Measurements from ENCODE around the gene LZTR1. TPM values are rescaled to one million over a fixed set of nuclear protein-coding genes. Genes with fewer than 3 reads are reported as not detected.

The LZTR1 gene
- total and polyA plus RNA-seq, 2 of the 8 experiments (the other 6 are each of a cell fraction or from before 2014, with no cell fraction given): 22.3 to 31.0 TPM

DNA sequence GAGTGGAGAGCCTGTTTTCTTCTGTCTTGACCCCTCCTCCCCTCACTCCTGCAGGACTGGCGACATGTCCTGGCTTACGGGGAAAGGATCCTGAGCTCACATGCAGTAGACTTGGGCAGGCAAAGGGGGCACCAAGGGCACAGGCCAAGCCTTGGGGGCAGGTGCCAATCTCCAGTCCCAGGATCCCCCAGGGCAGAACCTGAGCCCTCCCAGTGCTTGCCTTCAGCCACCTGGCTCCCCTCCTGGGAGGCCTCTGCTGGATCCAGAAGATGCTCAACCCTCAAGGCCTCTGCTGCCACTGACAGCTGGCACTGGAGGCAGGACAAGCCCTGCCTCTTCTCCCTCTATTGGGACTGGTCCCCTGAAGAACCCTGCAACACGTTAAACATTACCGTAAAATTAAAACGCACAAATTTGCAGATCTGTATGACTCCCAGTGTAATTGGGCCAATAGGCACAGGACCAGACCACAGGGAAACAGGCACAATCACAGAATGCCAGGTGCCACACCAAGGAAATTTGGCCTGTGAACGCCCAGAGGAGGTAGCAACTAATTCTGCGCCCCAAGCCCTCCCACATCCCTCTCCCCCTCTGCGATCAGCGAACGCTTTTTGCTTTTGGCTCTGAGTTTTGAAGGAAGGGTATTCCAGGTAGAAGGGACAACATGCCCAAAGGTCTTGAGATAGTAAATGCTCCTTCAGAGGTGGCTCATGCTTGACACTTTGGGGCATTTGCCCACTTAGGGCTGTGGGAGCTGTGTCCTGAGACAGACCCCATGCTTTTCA lies 967 bp upstream of the LZTR1 start:
- no peak overlapping the region for H2BK20ac ChIP-seq (ENCODE audit: low read length)
- peak overlapping the region; percentile 36 for H2BK120ac ChIP-seq (replicated peaks; ENCODE audit: low read depth, low read length)
- no peak overlapping the region for H2AFZ ChIP-seq (ENCODE audit: low read length)
- no peak overlapping the region for H2BK12ac ChIP-seq (ENCODE audit: low read depth, low read length)
- H3K27me3 ChIP-seq (replicated peaks in 1 of 4; ENCODE audit: control insufficient read depth in 3 of 4, extremely low read depth in 1 of 4, insufficient read depth in 3 of 4, low read length in 3 of 4): peaks cover 0 to 14% (median 7%) of the 10 kb centered on the region in 4 experiments; a peak in 5 of 7 replicates
- no peak for FAIRE-seq
- peak overlapping the region; percentile 26 to 86 (median 74) for H3K4me3 ChIP-seq (ENCODE audit: extremely low read depth in 1 of 4, insufficient read depth in 2 of 4, low read depth in 3 of 4, low read length in 4 of 4)
- H3K4ac ChIP-seq (replicated peaks; ENCODE audit: insufficient read length, low read depth, low read length): peak overlapping the region; percentile 24
- WGBS, 2 experiments (ENCODE audit: extremely low coverage in 1 of 2, insufficient coverage in 1 of 2, insufficient read length in 1 of 2, insufficient replicate concordance in 2 of 2, low coverage in 1 of 2, low lambda C conversion rate in 2 of 2, missing lambda C conversion rate in 1 of 2): 74% methylated on average over 10 of the region's 10 CpGs; no CpG with 5 or more reads in 1 of the 2 experiments
- peak overlapping the region; percentile 8; the same call in 1 of the 2 replicates for H2AK5ac ChIP-seq (ENCODE audit: low read depth, low read length)
- H4K20me1 ChIP-seq (replicated peaks in 1 of 2; ENCODE audit: control insufficient read depth in 1 of 2, insufficient read depth in 2 of 2, low read length in 2 of 2): peaks cover 0 to 3% of the 10 kb centered on the region in 2 experiments
- no peak overlapping the region; the same call in none of the 2 replicates for H4K8ac ChIP-seq (ENCODE audit: extremely low read depth, insufficient read depth, low read length)
- ChIA-PET POLR2A (ENCODE audit: partially characterized antibody) (interaction anchor here (1.1 to 4.6 kb wide), 10 partner anchors 8 to 32 kb away, joined by 3 to 45 read pairs (median 6); partner anchors contain the start of gene THAP7), CTCF (ENCODE audit: partially characterized antibody) (interaction anchor here (0.8 to 2.5 kb wide), 8 partner anchors 10 to 176 kb away, joined by 3 to 10 read pairs (median 4); partner anchors contain the start of genes P2RX6 and THAP7)
- peak overlapping the region; percentile 47 for H3K56ac ChIP-seq (replicated peaks; ENCODE audit: insufficient read length, low read depth, low read length)
- no peaks in the 10 kb centered on the region for H3K36me3 ChIP-seq (ENCODE audit: control insufficient read depth in 2 of 4, insufficient read depth in 4 of 4, low read length in 3 of 4)
- no peak for DNase-seq (ENCODE audit: low read depth in 1 of 2, low spot score in 2 of 2)
- H3K4me2 ChIP-seq (ENCODE audit: insufficient read depth in 1 of 2, low read depth in 2 of 2, low read length in 2 of 2): peak overlapping the region; percentile 50 to 92
- H2BK5ac ChIP-seq (ENCODE audit: low read depth, low read length): no peak overlapping the region
- H3K79me1 ChIP-seq (ENCODE audit: low read depth, low read length): no peaks in the 10 kb centered on the region
- no peak overlapping the region for H3K14ac ChIP-seq (ENCODE audit: insufficient read length)
- peaks cover 8% of the 10 kb centered on the region for H3K23me2 ChIP-seq (ENCODE audit: low read depth, low read length)
- H2BK15ac ChIP-seq (ENCODE audit: low read length): no peak overlapping the region
- H4K91ac ChIP-seq (replicated peaks; ENCODE audit: insufficient read length, low read length): peak overlapping the region; percentile 15
- peak overlapping the region in 3 of 4 experiments; percentile 7 to 85 (median 78); a peak in 2 of 7 replicates for H3K9ac ChIP-seq (replicated peaks in 1 of 4; ENCODE audit: extremely low read depth in 1 of 4, low read depth in 3 of 4, low read length in 3 of 4)
- peaks cover 11 to 17% of the 10 kb centered on the region in 2 experiments for H3K9me3 ChIP-seq (ENCODE audit: insufficient read depth in 2 of 2, low read depth in 1 of 2, low read length in 1 of 2)
- peak overlapping the region; percentile 79 for H4K5ac ChIP-seq (ENCODE audit: insufficient read length, low read depth, low read length)
- 0 out of 2 replicates have a peak overlapping the region, but pooled peaks have one; percentile 51 for H3K18ac ChIP-seq (ENCODE audit: extremely low read depth, low read length)
- no peaks in the 10 kb centered on the region for H3K79me2 ChIP-seq (ENCODE audit: control insufficient read depth in 1 of 2, insufficient read depth in 2 of 2, low read length in 2 of 2)
- H3K23ac ChIP-seq (ENCODE audit: insufficient read length): no peak overlapping the region
- H3K27ac ChIP-seq (ENCODE audit: low read depth, low read length): no peak overlapping the region
- H3K4me1 ChIP-seq (replicated peaks in 1 of 4; ENCODE audit: control insufficient read depth in 3 of 4, insufficient read depth in 4 of 4, low read length in 3 of 4): peaks cover 5 to 25% (median 8%) of the 10 kb centered on the region in 4 experiments; a peak in 6 of 7 replicates
- no peak for TF ChIP-seq TCF12 (IDR thresholded peaks at IDR 0.05; ENCODE audit: low read depth, low read length)
- TF ChIP-seq PHF8 (conservative IDR thresholded peaks at IDR 0.05; ENCODE audit: low read depth, low read length): no peak
- no peak for TF ChIP-seq CBX8 (IDR thresholded peaks at IDR 0.05; ENCODE audit: borderline replicate concordance, low read depth, low read length)
- TF ChIP-seq SAP30 (IDR thresholded peaks at IDR 0.05; ENCODE audit: insufficient read depth, insufficient replicate concordance, low read length): no peak
- no peak for TF ChIP-seq CBX5 (IDR thresholded peaks at IDR 0.05; ENCODE audit: low read depth, low read length)
- TF ChIP-seq MAX (IDR thresholded peaks at IDR 0.05): no peak
- TF ChIP-seq JUN (IDR thresholded peaks at IDR 0.05; ENCODE audit: low read depth, low read length): no peak
- TF ChIP-seq CHD2 (IDR thresholded peaks at IDR 0.05; ENCODE audit: low read length): no peak
- no peak for TF ChIP-seq KDM5A (IDR thresholded peaks at IDR 0.05; ENCODE audit: low read length)
- TF ChIP-seq BCL11A (IDR thresholded peaks at IDR 0.05; ENCODE audit: low read depth in 2 of 2, low read length in 2 of 2): no peak
- no peak for TF ChIP-seq KDM4A (IDR thresholded peaks at IDR 0.05; ENCODE audit: low read depth, low read length, severe bottlenecking)
